Panc1 (cell line): ENCODE results near the gene MTRF1L.

ENCODE experiments used
- CTCF ChIP-seq: fragments of 450-650 bp; IDR thresholded peaks from 2 replicates; pipeline ENCODE4 v1.5.1; 2017; ENCODE audit warnings: mild to moderate bottlenecking
- POLR2AphosphoS5 ChIP-seq: IDR thresholded peaks from 2 replicates; pipeline ENCODE4 v1.6.1; 2012; ENCODE audit warnings: mild to moderate bottlenecking, low read depth, low read length, moderate library complexity
- REST ChIP-seq, 2 experiments: IDR thresholded peaks; 2 replicates each; pipeline ENCODE4 v1.6.1; 2011 to 2012; ENCODE audit warnings: low read depth in 2 of 2, control low read depth in 1 of 2, low read length in 1 of 2, mild to moderate bottlenecking in 1 of 2, moderate library complexity in 1 of 2; ENCODE audit not compliant: insufficient read depth in 1 of 2
- SIN3A ChIP-seq: IDR thresholded peaks from 2 replicates; pipeline ENCODE4 v1.6.1; 2012; ENCODE audit warnings: low read depth, mild to moderate bottlenecking, low read length, moderate library complexity, borderline replicate concordance; ENCODE audit not compliant: insufficient read depth
- TCF7L2 ChIP-seq: IDR thresholded peaks from 2 replicates; pipeline ENCODE4 v1.6.1; 2011; ENCODE audit warnings: mild to moderate bottlenecking, low read depth, low read length, inconsistent platforms

- TF ChIP-seq CTCF, result no peak
- no peak for TF ChIP-seq POLR2AphosphoS5
- no peak for TF ChIP-seq REST (IDR thresholded peaks at IDR 0.05; ENCODE audit: insufficient read depth in 1 of 2, low read depth in 2 of 2, low read length in 1 of 2)
- TF ChIP-seq SIN3A, result no peak
- no peak for TF ChIP-seq TCF7L2
Measured at GRCh38 chr6:153043719-153044118, 41.2 kb upstream of the MTRF1L start.
